Stimulated activated CD8-positive, alpha-beta memory T cell treated with anti-CD3 and anti-CD28 coated beads, Interleukin-15, amount 100 ng/mL, for 48 hours (primary cell): Measurements from ENCODE around the gene ZNF417.
"Not testable (repeated sequence)": the region's sequence is repeated elsewhere in the genome, so short reads cannot be mapped to it uniquely, and the experiment has no call there.

ENCODE experiments used
- DNase-seq, 2 donors: peaks; one replicate each; pipeline ENCODE4 v3.0.0-alpha.2; 2020; ENCODE audit warnings: low read depth in 2 of 2

ZNF417 gene

GRCh38 chr19:57887195-57887941 lies 29.0 kb downstream of the ZNF417 start:
- DNase-seq = no peak

- DNase-seq = no peak
Observed at GRCh38 chr19:57886046-57886445, 30.3 kb downstream of the ZNF417 start.

GRCh38 chr19:57873883-57874799 lies 42.3 kb downstream of the ZNF417 start:
- not testable (repeated sequence) for DNase-seq

GRCh38 chr19:57872450-57872849 lies 43.9 kb downstream of the ZNF417 start:
- DNase-seq = no peak

- no peak for DNase-seq
Observed at GRCh38 chr19:57870225-57870624, 46.2 kb downstream of the ZNF417 start.

- DNase-seq = not testable (repeated sequence)
Observed at GRCh38 chr19:57869655-57870054, 46.7 kb downstream of the ZNF417 start.

GRCh38 chr19:57867868-57868492 lies 48.4 kb downstream of the ZNF417 start:
- no peak for DNase-seq
